Mucosa of rectum (tissue), 2 donors: ENCODE results near the gene ARTN.

Source experiments
- H3K27ac ChIP-seq, 2 donors: one replicate each; pipeline ENCODE4 v1.7.0; 2013; ENCODE audit warnings: inconsistent platforms in 2 of 2, low read depth in 2 of 2, low read length in 2 of 2
- H3K27me3 ChIP-seq, 2 donors: one replicate each; pipeline ENCODE4 v1.7.0; 2013; ENCODE audit warnings: low read length in 2 of 2; ENCODE audit not compliant: control insufficient read depth in 2 of 2, insufficient read depth in 2 of 2
- H3K36me3 ChIP-seq, 2 donors: one replicate each; pipeline ENCODE4 v1.7.0; 2013; ENCODE audit warnings: low read length in 2 of 2; ENCODE audit not compliant: control insufficient read depth in 2 of 2, insufficient read depth in 2 of 2
- H3K4me1 ChIP-seq, 2 donors: one replicate each; pipeline ENCODE4 v1.7.0; 2013; ENCODE audit warnings: low read length in 2 of 2, mild to moderate bottlenecking in 1 of 2; ENCODE audit not compliant: control insufficient read depth in 2 of 2, insufficient read depth in 2 of 2
- H3K4me3 ChIP-seq, 2 donors: one replicate each; pipeline ENCODE4 v1.7.0; 2013; ENCODE audit warnings: low read length in 2 of 2
- H3K9ac ChIP-seq, 2 donors: one replicate each; pipeline ENCODE4 v1.7.0; 2013; ENCODE audit warnings: low read length in 2 of 2, low read depth in 1 of 2, mild to moderate bottlenecking in 1 of 2
- H3K9me3 ChIP-seq, 2 donors: one replicate each; pipeline ENCODE4 v1.7.0; 2013; ENCODE audit warnings: low read length in 2 of 2; ENCODE audit not compliant: control insufficient read depth in 2 of 2
- donor health status: healthy.
- donor health status: Normal muscosa, but diverticular disease.

ARTN gene

GRCh38 chr1:43904660-43905551 lies 28.7 kb upstream of the ARTN start:
- Histone ChIP-seq H3K4me3 (no peak overlapping the region), H3K4me1 (no peaks in the 10 kb centered on the region), H3K27ac (no peak overlapping the region), H3K9me3 (no peaks in the 10 kb centered on the region), H3K27me3 (no peaks in the 10 kb centered on the region), H3K9ac (no peak overlapping the region), H3K36me3 (peaks cover 0 to 4% of the 10 kb centered on the region in 2 donors)

GRCh38 chr1:43908226-43908625 lies 25.4 kb upstream of the ARTN start:
- Histone ChIP-seq H3K4me3 (no peak overlapping the region), H3K9me3 (no peaks in the 10 kb centered on the region), H3K4me1 (peaks cover 4% of the 10 kb centered on the region in 2 donors), H3K36me3 (peaks cover 0 to 2% of the 10 kb centered on the region in 2 donors), H3K27ac (no peak overlapping the region), H3K9ac (no peak overlapping the region), H3K27me3 (no peaks in the 10 kb centered on the region)

GRCh38 chr1:43908858-43909257 lies 24.7 kb upstream of the ARTN start:
- H3K4me3 ChIP-seq: no peak overlapping the region
- peaks cover 4% of the 10 kb centered on the region in 2 donors for H3K4me1 ChIP-seq
- H3K9ac ChIP-seq: no peak overlapping the region
- H3K27ac ChIP-seq: no peak overlapping the region
- H3K27me3 ChIP-seq: no peaks in the 10 kb centered on the region
- peaks cover 0 to 2% of the 10 kb centered on the region in 2 donors for H3K36me3 ChIP-seq
- H3K9me3 ChIP-seq: no peaks in the 10 kb centered on the region

- H3K4me1 ChIP-seq: peaks cover 4% of the 10 kb centered on the region in 2 donors
- H3K36me3 ChIP-seq: peaks cover 0 to 2% of the 10 kb centered on the region in 2 donors
- no peaks in the 10 kb centered on the region for H3K9me3 ChIP-seq
- no peak overlapping the region for H3K4me3 ChIP-seq
- no peak overlapping the region for H3K9ac ChIP-seq
- H3K27me3 ChIP-seq: no peaks in the 10 kb centered on the region
- no peak overlapping the region for H3K27ac ChIP-seq
Observed at GRCh38 chr1:43910343-43910742, 23.3 kb upstream of the ARTN start.

- peaks cover 4% of the 10 kb centered on the region in 2 donors for H3K4me1 ChIP-seq
- peak overlapping the region in 1 of 2 donors; percentile 17 for H3K27ac ChIP-seq
- no peak overlapping the region for H3K9ac ChIP-seq
- H3K9me3 ChIP-seq: no peaks in the 10 kb centered on the region
- peaks cover 0 to 2% of the 10 kb centered on the region in 2 donors for H3K36me3 ChIP-seq
- H3K4me3 ChIP-seq: no peak overlapping the region
- no peaks in the 10 kb centered on the region for H3K27me3 ChIP-seq
Observed at GRCh38 chr1:43912607-43913006, 21.0 kb upstream of the ARTN start.

- no peaks in the 10 kb centered on the region for H3K27me3 ChIP-seq
- H3K27ac ChIP-seq: peak overlapping the region in 1 of 2 donors; percentile 17
- H3K9me3 ChIP-seq: no peaks in the 10 kb centered on the region
Observed at GRCh38 chr1:43913051-43913501, 20.5 kb upstream of the ARTN start.

DNA sequence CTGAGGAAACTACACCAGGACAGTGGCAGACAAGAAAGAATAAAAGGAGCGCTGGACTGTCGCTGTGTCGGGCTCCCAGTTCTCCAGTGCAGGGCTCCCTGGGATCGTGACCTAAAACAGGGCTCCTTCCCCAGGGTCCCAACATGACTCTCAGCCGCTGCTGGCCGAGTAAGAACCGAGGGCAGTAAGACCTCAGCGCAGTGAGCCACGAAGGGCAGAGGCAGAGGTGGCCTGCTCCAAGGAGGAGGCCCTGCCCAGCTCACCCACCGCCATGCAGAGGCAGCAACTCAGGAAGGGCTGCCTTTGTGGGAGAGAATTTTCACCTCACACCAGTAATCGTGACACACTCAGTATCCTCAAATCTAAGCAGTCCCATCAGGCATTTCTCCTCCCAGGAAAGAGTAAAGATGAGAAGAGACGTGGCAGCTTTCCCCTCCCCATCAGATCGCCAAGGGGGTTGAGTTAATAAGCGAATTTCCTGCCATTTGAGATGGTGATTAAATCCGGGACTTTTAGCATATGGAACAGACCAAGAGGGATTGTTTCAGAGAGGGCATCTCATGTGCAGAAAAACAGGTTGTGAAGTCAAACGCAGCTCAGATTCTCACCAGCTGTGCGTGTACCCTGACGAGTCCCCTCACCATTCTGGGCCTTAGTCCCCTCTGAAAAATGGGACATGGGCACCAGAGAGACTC lies 19.8 kb upstream of the ARTN start:
- Histone ChIP-seq H3K36me3 (peaks cover 0 to 2% of the 10 kb centered on the region in 2 donors), H3K9me3 (no peaks in the 10 kb centered on the region), H3K27me3 (no peaks in the 10 kb centered on the region), H3K4me1 (peaks cover 4% of the 10 kb centered on the region in 2 donors), H3K4me3 (no peak overlapping the region), H3K27ac (peak overlapping the region; percentile 9 to 14), H3K9ac (no peak overlapping the region)

More at GRCh38 chr1:43913051-43913501, 20.5 kb upstream of the ARTN start:
- Histone ChIP-seq H3K36me3 (peaks cover 0 to 2% of the 10 kb centered on the region in 2 donors), H3K4me3 (no peak overlapping the region), H3K9ac (no peak overlapping the region), H3K4me1 (peaks cover 4% of the 10 kb centered on the region in 2 donors)

DNA sequence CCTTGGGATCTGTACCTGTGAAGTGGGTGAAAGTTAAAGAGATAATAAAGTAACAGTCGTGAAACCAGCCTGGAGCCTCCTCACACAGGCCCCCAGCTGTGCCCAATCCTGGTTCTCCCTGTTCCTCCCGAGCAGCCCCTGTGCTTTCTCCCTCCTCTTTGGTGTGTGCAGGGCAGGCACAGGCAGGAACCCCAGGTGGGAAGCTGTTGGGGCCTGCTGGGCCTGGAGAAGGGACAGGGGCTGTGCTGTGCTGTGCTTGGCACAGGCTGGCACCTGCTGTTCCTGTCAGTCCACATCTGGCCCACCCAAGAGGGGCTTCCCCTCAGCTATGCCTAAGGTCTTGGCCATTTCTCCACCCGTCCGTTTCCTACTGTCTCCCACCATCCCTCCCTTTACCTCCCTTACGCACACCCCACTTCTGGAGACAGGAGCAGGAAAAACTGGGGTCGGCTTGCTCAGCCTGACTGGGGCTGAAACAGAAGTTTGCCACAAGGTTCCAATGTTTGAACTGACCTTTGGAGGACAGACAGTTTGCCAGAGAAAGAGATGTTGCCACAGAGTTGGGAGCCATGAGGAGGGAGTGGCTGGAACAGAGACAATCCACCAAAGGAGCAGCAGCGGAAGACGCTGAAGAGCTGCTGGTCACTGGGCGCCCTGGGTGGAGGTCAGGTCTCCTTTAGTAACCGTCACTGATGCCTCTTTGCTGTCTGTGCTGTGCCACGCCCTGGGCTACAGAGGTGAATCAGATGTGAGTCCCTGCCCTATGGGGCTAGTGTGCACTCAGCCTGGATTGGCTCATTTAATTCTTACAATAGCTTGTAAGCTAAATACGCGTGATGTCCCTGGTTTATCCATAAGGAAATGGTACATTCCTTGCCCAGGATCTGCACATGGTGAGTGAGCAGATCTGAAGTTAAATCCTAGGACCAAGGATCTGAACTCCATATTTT lies 18.8 kb upstream of the ARTN start:
- H3K9ac ChIP-seq: no peak overlapping the region
- no peaks in the 10 kb centered on the region for H3K27me3 ChIP-seq
- H3K36me3 ChIP-seq: peaks cover 0 to 2% of the 10 kb centered on the region in 2 donors
- H3K27ac ChIP-seq: no peak overlapping the region
- H3K4me3 ChIP-seq: no peak overlapping the region
- H3K9me3 ChIP-seq: no peaks in the 10 kb centered on the region
- peaks cover 4% of the 10 kb centered on the region in 2 donors for H3K4me1 ChIP-seq

DNA sequence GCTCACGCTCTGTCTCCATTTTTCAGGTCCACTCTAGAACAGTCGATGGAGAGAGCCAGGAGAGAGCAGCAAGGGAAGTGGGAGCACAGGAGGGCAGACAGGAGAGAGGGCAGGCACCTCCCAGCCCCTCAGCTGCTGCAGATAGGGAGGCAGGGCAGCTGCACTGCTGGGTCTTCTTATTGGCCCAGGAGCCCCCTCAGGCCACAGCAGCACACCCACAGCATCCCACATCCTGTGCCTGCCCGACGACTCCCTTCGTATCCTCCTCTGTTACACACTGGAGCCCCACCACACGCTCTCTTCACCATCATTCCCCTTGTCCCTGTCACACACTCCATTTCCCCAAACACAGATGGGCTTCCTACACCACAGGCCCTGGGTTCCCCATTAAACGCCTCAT lies 13.7 kb upstream of the ARTN start:
- Histone ChIP-seq H3K27me3 (no peaks in the 10 kb centered on the region), H3K4me1 (no peaks in the 10 kb centered on the region), H3K36me3 (no peaks in the 10 kb centered on the region)

More for the DNA sequence above, 13.7 kb upstream of the ARTN start:
- no peak overlapping the region for H3K9ac ChIP-seq
- no peak overlapping the region for H3K4me3 ChIP-seq
- no peaks in the 10 kb centered on the region for H3K9me3 ChIP-seq
- H3K27ac ChIP-seq: no peak overlapping the region
